H9 (cell line): ENCODE data around the gene TRPT1. TPM values are rescaled to one million over a fixed set of nuclear protein-coding genes. Genes with fewer than 3 reads are reported as not detected.
A peak's percentile ranks its signal among the peaks of the same experiment; 100 is the strongest.

Source experiments
- DNase-seq: peaks from one replicate; pipeline ENCODE4 v3.0.0-alpha.2; 2017
- H2AFZ ChIP-seq: one replicate; pipeline ENCODE4 v1.6.1; 2013; ENCODE audit warnings: mild to moderate bottlenecking, low read length, control low read depth, moderate library complexity
- H2AK5ac ChIP-seq: 2 replicates; pipeline ENCODE4 v1.6.1; 2013; ENCODE audit warnings: low read length, control low read depth, mixed read lengths; ENCODE audit not compliant: insufficient read length
- H2BK120ac ChIP-seq: one replicate; pipeline ENCODE4 v1.6.1; 2013; ENCODE audit warnings: low read depth, mild to moderate bottlenecking, low read length, control low read depth, inconsistent platforms; ENCODE audit not compliant: poor library complexity, severe bottlenecking
- H2BK12ac ChIP-seq: 2 replicates; pipeline ENCODE4 v1.6.1; 2013; ENCODE audit warnings: low read length, control low read depth, mixed read lengths, low read depth; ENCODE audit not compliant: insufficient read length
- H2BK15ac ChIP-seq: 2 replicates; pipeline ENCODE4 v1.6.1; 2013; ENCODE audit warnings: low read depth, low read length, control low read depth
- H2BK20ac ChIP-seq: one replicate; pipeline ENCODE4 v1.6.1; 2013; ENCODE audit warnings: low read depth, mild to moderate bottlenecking, low read length, control low read depth, inconsistent platforms; ENCODE audit not compliant: poor library complexity, severe bottlenecking
- H2BK5ac ChIP-seq: 2 replicates; pipeline ENCODE4 v1.6.1; 2013; ENCODE audit warnings: low read length, control low read depth, mixed read lengths; ENCODE audit not compliant: insufficient read length
- H3K14ac ChIP-seq: 2 replicates; pipeline ENCODE4 v1.6.1; 2013; ENCODE audit warnings: low read length, control low read depth; ENCODE audit not compliant: insufficient read depth
- H3K18ac ChIP-seq: 2 replicates; pipeline ENCODE4 v1.6.1; 2013; ENCODE audit warnings: low read depth, mild to moderate bottlenecking, mixed read lengths, low read length, control low read depth; ENCODE audit not compliant: insufficient read length
- H3K23ac ChIP-seq: 2 replicates; pipeline ENCODE4 v1.6.1; 2013; ENCODE audit warnings: low read length, control low read depth, mixed read lengths, low read depth; ENCODE audit not compliant: insufficient read length
- H3K23me2 ChIP-seq: 2 replicates; pipeline ENCODE4 v1.6.1; 2013; ENCODE audit warnings: low read depth, mild to moderate bottlenecking, mixed read lengths, low read length, control low read depth; ENCODE audit not compliant: insufficient read length, poor library complexity, severe bottlenecking
- H3K27ac ChIP-seq: 2 replicates; pipeline ENCODE4 v1.5.1; 2013; ENCODE audit warnings: low read length, control low read depth, mixed read lengths, low read depth; ENCODE audit not compliant: insufficient read length
- H3K27me3 ChIP-seq: 2 replicates; pipeline ENCODE4 v1.6.1; 2013; ENCODE audit warnings: low read length, control low read depth, inconsistent platforms; ENCODE audit not compliant: insufficient read depth
- H3K4ac ChIP-seq: 2 replicates; pipeline ENCODE4 v1.6.1; 2013; ENCODE audit warnings: low read depth, mild to moderate bottlenecking, control low read depth, inconsistent platforms, low read length, moderate library complexity
- H3K4me1 ChIP-seq: 2 replicates; pipeline ENCODE4 v1.6.1; 2013; ENCODE audit warnings: low read length, control low read depth, inconsistent platforms; ENCODE audit not compliant: insufficient read depth
- H3K4me2 ChIP-seq: 2 replicates; pipeline ENCODE4 v1.6.1; 2013; ENCODE audit warnings: low read length, control low read depth, mixed read lengths; ENCODE audit not compliant: insufficient read length, insufficient read depth
- H3K56ac ChIP-seq: 2 replicates; pipeline ENCODE4 v1.6.1; 2013; ENCODE audit warnings: low read depth, mild to moderate bottlenecking, mixed read lengths, low read length, control low read depth; ENCODE audit not compliant: insufficient read length
- H3K79me1 ChIP-seq: 2 replicates; pipeline ENCODE4 v1.6.1; 2013; ENCODE audit warnings: low read depth, mild to moderate bottlenecking, moderate library complexity, low read length, control low read depth, inconsistent platforms; ENCODE audit not compliant: insufficient read depth, poor library complexity, severe bottlenecking
- H3K79me2 ChIP-seq: 2 replicates; pipeline ENCODE4 v1.6.1; 2013; ENCODE audit warnings: low read length, control low read depth, inconsistent platforms; ENCODE audit not compliant: insufficient read depth
- H3K9ac ChIP-seq: 2 replicates; pipeline ENCODE4 v1.6.1; 2013; ENCODE audit warnings: low read length, control low read depth, mixed read lengths; ENCODE audit not compliant: insufficient read length; ENCODE audit errors: extremely low read depth
- H3K9me3 ChIP-seq: one replicate; pipeline ENCODE4 v1.6.1; 2013; ENCODE audit warnings: low read depth, low read length, inconsistent platforms; ENCODE audit not compliant: control insufficient read depth
- H3T11ph ChIP-seq: one replicate; pipeline ENCODE4 v1.6.1; 2013; ENCODE audit warnings: mild to moderate bottlenecking, low read length, control low read depth, inconsistent platforms
- H4K20me1 ChIP-seq: one replicate; pipeline ENCODE4 v1.6.1; 2013; ENCODE audit not compliant: control insufficient read depth, insufficient read length, insufficient read depth
- H4K5ac ChIP-seq: 2 replicates; pipeline ENCODE4 v1.6.1; 2013; ENCODE audit warnings: low read depth, mild to moderate bottlenecking, mixed read lengths, low read length, control low read depth; ENCODE audit not compliant: insufficient read length
- H4K8ac ChIP-seq: replicated peaks from 2 replicates; pipeline ENCODE4 v1.6.1; 2013; ENCODE audit warnings: low read length, control low read depth, mixed read lengths, low read depth; ENCODE audit not compliant: insufficient read length
- H4K91ac ChIP-seq: 2 replicates; pipeline ENCODE4 v1.6.1; 2013; ENCODE audit warnings: low read depth, mild to moderate bottlenecking, moderate library complexity, mixed read lengths, low read length, control low read depth; ENCODE audit not compliant: insufficient read length
- H3K27ac Mint-ChIP-seq, 3 experiments: 2 replicates in 2 of 3; 3 replicates in 1 of 3; pipeline ENCODE4 v1.8.0; 2020 to 2021; ENCODE audit warnings: mixed read lengths in 3 of 3, mild to moderate bottlenecking in 1 of 3, moderate library complexity in 1 of 3
- H3K27me3 Mint-ChIP-seq: 2 replicates; pipeline ENCODE4 v1.8.0; 2021; ENCODE audit warnings: low read depth, mild to moderate bottlenecking, moderate library complexity, mixed read lengths
- H3K36me3 Mint-ChIP-seq, 3 experiments: 2 replicates in 2 of 3; 3 replicates in 1 of 3; pipeline ENCODE4 v1.8.0; 2020 to 2021; ENCODE audit warnings: low read depth in 3 of 3, mixed read lengths in 3 of 3; ENCODE audit not compliant: insufficient read depth in 1 of 3
- H3K4me1 Mint-ChIP-seq, 2 experiments: 2 replicates each; pipeline ENCODE4 v1.8.0; 2020; ENCODE audit warnings: mixed read lengths in 2 of 2
- H3K4me3 Mint-ChIP-seq, 2 experiments: 2 replicates in 1 of 2; 3 replicates in 1 of 2; pipeline ENCODE4 v1.8.0; 2020 to 2021; ENCODE audit warnings: mild to moderate bottlenecking in 2 of 2, mixed read lengths in 2 of 2, moderate library complexity in 1 of 2
- H3K9me3 Mint-ChIP-seq, 2 experiments: 2 replicates in 1 of 2; 3 replicates in 1 of 2; pipeline ENCODE4 v1.8.0; 2020; ENCODE audit warnings: mild to moderate bottlenecking in 2 of 2, mixed read lengths in 2 of 2, moderate library complexity in 1 of 2
- WGBS: extraction: QIAGEN DNeasy Blood & Tissue Kit; methylation state at CpG from one replicate; pipeline ENCODE4 v1.1.7; 2013; ENCODE audit warnings: missing lambda C conversion rate, low lambda C conversion rate, mixed read lengths; ENCODE audit not compliant: insufficient read length; ENCODE audit errors: extremely low coverage; 5-methylcytosine and 5-hydroxymethylcytosine counted together
- total RNA-seq: library from RNA; stranded (reverse); gene quantifications from 2 replicates; pipeline ENCODE4 v1.2.1, GENCODE V29; 2021
- TF ChIP-seq, protein P1 (sequence below): fragments of 200-600 bp; sonication (generic); conservative IDR thresholded peaks from 3 replicates; pipeline ENCODE4 v1.8.0; 2021; ENCODE audit warnings: antibody characterized with exemption, mild to moderate bottlenecking

Gene TRPT1
- total RNA-seq, 1 experiment from 2014 or later = 33.6 TPM

DNA sequence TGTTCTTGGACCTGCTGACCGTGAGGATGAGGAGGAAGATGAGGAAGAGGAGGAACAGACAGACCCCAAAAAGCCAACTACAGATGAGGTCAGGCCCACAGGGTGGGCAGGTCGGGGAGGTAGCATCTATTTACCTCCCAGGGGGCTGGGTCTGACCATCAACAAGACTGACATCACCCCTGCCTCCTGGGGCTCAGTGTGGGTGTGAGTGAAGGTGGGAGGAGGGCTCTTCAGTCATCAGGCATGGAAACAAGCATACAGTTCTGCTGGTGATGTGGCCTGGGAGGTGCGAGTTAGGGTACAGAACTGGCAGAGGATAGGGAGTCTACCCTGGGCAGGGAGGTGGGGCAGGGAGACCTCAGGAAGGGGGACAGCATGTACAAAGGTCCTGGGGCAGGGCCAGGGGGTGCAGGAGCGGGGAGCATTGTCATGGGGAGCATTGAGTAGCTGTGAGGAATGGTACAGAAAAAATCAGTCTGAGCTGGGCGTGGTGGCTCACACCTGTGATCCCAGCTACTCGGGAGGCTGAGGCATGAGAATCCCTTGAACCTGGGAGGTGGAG is 34.2 kb upstream of the TRPT1 start:
- Histone ChIP-seq H4K5ac (no peak overlapping the region), H3K9me3 (no peaks in the 10 kb centered on the region), H3K4me1 (no peaks in the 10 kb centered on the region), H3K14ac (no peak overlapping the region), H3K9ac (no peak overlapping the region), H3K79me2 (no peaks in the 10 kb centered on the region), H2AK5ac (no peak overlapping the region), H2BK20ac (no peak overlapping the region), H2BK15ac (no peak overlapping the region), H3K79me1 (no peaks in the 10 kb centered on the region), H3T11ph (no peak overlapping the region), H2BK5ac (no peak overlapping the region), H3K23ac (no peak overlapping the region), H4K91ac (no peak overlapping the region), H2AFZ (no peak overlapping the region), H3K56ac (no peak overlapping the region), H4K20me1 (no peaks in the 10 kb centered on the region), H3K27me3 (no peaks in the 10 kb centered on the region), H3K18ac (no peak overlapping the region), H3K4ac (no peak overlapping the region), H4K8ac (no peak overlapping the region), H2BK12ac (no peak overlapping the region), H3K27ac (no peak overlapping the region), H2BK120ac (no peak overlapping the region), H3K4me2 (no peak overlapping the region), H3K23me2 (no peaks in the 10 kb centered on the region)
- WGBS = no CpG with 5 or more reads among the region's 6 CpGs
- no peak overlapping the region for H3K4me3 Mint-ChIP-seq
- peaks cover 47 to 83% (median 68%) of the 10 kb centered on the region in 3 experiments for H3K36me3 Mint-ChIP-seq
- H3K4me1 Mint-ChIP-seq = peaks cover 0 to 8% of the 10 kb centered on the region in 2 experiments; a peak in 3 of 4 replicates
- no peak for DNase-seq
- TF ChIP-seq, protein P1, sequence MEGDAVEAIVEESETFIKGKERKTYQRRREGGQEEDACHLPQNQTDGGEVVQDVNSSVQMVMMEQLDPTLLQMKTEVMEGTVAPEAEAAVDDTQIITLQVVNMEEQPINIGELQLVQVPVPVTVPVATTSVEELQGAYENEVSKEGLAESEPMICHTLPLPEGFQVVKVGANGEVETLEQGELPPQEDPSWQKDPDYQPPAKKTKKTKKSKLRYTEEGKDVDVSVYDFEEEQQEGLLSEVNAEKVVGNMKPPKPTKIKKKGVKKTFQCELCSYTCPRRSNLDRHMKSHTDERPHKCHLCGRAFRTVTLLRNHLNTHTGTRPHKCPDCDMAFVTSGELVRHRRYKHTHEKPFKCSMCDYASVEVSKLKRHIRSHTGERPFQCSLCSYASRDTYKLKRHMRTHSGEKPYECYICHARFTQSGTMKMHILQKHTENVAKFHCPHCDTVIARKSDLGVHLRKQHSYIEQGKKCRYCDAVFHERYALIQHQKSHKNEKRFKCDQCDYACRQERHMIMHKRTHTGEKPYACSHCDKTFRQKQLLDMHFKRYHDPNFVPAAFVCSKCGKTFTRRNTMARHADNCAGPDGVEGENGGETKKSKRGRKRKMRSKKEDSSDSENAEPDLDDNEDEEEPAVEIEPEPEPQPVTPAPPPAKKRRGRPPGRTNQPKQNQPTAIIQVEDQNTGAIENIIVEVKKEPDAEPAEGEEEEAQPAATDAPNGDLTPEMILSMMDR = no peak
- no peaks in the 10 kb centered on the region for H3K27me3 Mint-ChIP-seq
- H3K27ac Mint-ChIP-seq = peak overlapping the region in 1 of 3 experiments; percentile 13; a peak in 1 of 7 replicates
- no peaks in the 10 kb centered on the region for H3K9me3 Mint-ChIP-seq
